A549 (cell line): Measurements from ENCODE around the gene MAP3K5.

Source experiments
- HDAC2 ChIP-seq: fragments of 200-600 bp; sonication (generic); IDR thresholded peaks from 2 replicates; pipeline ENCODE4 v1.6.1; 2016
- RFX5 ChIP-seq: fragments of 450-650 bp; IDR thresholded peaks from 2 replicates; pipeline ENCODE4 v1.7.1; 2014; ENCODE audit warnings: antibody characterized with exemption, mild to moderate bottlenecking, moderate library complexity
- TF ChIP-seq, protein P1 (sequence below): fragments of >200 bp; sonication (Bioruptor Twin); formaldehyde crosslinking; IDR thresholded peaks from 3 replicates; pipeline ENCODE4 v1.5.1; 2016

DNA sequence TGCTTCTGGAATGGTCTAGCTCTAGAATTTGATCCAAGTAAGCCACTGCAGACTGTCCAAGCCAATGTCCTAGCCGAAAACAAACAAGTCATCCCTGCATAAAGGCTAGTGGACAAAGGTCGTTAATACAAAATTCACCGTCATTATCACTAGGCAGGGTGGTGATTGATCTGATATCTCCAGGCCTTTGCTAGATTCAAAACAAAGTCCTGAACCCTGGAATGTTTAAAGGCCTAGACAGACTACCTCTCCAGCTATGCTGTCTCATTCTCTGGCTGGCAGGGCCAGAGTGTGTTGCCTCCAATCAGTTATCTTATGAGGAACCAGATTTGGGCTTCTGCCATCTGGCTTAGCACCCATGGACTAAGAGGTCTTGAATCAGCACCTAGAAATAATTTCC, 280.4 kb downstream of the MAP3K5 start:
- TF ChIP-seq, protein P1, sequence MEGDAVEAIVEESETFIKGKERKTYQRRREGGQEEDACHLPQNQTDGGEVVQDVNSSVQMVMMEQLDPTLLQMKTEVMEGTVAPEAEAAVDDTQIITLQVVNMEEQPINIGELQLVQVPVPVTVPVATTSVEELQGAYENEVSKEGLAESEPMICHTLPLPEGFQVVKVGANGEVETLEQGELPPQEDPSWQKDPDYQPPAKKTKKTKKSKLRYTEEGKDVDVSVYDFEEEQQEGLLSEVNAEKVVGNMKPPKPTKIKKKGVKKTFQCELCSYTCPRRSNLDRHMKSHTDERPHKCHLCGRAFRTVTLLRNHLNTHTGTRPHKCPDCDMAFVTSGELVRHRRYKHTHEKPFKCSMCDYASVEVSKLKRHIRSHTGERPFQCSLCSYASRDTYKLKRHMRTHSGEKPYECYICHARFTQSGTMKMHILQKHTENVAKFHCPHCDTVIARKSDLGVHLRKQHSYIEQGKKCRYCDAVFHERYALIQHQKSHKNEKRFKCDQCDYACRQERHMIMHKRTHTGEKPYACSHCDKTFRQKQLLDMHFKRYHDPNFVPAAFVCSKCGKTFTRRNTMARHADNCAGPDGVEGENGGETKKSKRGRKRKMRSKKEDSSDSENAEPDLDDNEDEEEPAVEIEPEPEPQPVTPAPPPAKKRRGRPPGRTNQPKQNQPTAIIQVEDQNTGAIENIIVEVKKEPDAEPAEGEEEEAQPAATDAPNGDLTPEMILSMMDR, result no peak
- TF ChIP-seq HDAC2 (no peak), RFX5 (no peak)
